Endothelial cell of hepatic sinusoid (primary cell): ENCODE results near the gene VIL1.

ENCODE experiments used
- in situ Hi-C: cut with HindIII; loops from 2 replicates; pipeline ENCODE4 v1.10.0; 2017; ENCODE audit warnings: low sequenced_read_pairs

VIL1 gene

GRCh38 chr2:218435003-218435982 is 16.4 kb downstream of the VIL1 start:
- in situ Hi-C loops = no loop called here

GRCh38 chr2:218436992-218437391 is 18.1 kb downstream of the VIL1 start:
- in situ Hi-C loops = no loop called here

GRCh38 chr2:218437969-218438368 is 19.0 kb downstream of the VIL1 start:
- in situ Hi-C loops = no loop called here

GRCh38 chr2:218438596-218438995 is 19.7 kb downstream of the VIL1 start:
- in situ Hi-C loops = no loop called here

DNA sequence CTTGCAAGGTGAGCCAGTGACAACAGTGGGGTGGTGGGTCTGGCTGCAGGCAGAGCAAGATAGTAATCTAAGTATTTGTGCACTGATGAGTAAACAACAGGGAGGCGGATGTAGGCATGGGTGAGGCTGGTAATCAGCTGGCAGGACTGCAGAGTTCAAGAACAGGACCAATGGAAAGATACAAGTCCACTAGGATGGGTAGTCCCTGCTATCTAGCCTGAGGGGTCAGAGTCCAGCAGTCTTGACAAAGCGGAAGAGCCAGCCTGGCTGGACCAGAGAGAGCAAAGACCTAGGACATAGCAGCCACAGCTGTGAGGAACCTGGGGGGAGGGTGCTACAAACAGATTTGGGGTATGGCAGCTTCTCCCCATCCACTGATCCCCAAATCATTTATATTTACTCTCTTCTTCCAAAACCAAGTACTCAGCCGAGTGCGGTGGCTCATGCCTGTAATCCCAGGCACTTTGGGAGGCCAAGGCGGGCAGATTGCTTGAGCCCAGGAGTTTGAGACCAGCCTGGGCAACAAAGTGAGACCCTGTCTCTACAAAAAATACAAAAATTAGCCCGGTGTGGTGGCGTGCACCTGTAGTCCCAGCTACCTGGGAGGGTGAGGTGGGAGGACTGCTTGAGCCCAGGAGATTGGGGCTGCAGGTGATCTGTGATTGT is 25.9 kb downstream of the VIL1 start:
- in situ Hi-C loops = no loop called here

GRCh38 chr2:218445602-218446001 is 26.7 kb downstream of the VIL1 start:
- in situ Hi-C loops = no loop called here

- in situ Hi-C loops = no loop called here
These were observed 27.6 kb downstream of the VIL1 start for GRCh38 chr2:218446547-218446946.

- in situ Hi-C loops = no loop called here
These were observed 28.1 kb downstream of the VIL1 start for GRCh38 chr2:218447072-218447471.

DNA sequence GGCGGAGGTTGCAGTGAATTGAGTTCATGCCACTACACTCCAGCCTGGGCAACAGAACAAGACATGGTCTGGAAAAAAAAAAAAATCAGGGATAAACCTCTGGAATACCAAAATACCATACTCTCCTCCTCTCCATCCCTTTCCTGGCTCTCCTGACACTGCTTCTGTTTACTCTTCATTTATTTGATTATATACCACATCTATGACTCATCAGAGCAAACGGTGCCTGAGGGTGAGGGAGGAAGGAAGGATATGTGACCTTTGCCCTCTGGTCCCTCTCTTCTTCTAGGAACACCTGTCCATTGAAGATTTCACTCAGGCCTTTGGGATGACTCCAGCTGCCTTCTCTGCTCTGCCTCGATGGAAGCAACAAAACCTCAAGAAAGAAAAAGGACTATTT is 30.0 kb downstream of the VIL1 start:
- in situ Hi-C loops = no loop called here

GRCh38 chr2:218452079-218452478 is 33.2 kb downstream of the VIL1 start:
- in situ Hi-C loops = no loop called here

GRCh38 chr2:218456849-218457248 is 37.9 kb downstream of the VIL1 start:
- in situ Hi-C loops = no loop called here

GRCh38 chr2:218458598-218458997 is 39.7 kb downstream of the VIL1 start:
- in situ Hi-C loops = no loop called here

GRCh38 chr2:218465987-218466633 is 47.2 kb downstream of the VIL1 start:
- in situ Hi-C loops = loop anchor here (5.0 kb wide), 1 partner anchor 101 kb away; the partner anchor contains the start of genes CNOT9 and USP37

- in situ Hi-C loops = no loop called here
These were observed 51.5 kb downstream of the VIL1 start for GRCh38 chr2:218470448-218470847.

DNA sequence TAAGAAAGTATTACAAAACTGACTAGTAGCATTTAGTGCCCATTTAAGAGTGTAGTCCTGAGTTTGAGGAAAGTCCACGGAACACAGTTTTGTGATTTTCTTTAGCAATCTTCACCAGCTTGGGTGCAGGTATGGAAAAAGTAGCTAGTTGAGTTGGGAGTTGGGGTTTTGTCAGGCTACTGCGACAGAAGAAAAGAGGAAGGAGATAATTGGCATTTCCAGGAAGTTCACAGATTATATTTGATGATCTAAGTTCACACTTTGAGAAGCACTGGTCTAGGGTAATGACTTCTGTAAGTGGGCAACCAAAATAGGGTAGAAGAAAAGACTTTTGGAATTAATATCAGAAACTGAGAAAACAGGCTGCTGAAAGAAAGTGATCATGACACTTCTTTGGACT is 52.1 kb downstream of the VIL1 start:
- in situ Hi-C loops = no loop called here

DNA sequence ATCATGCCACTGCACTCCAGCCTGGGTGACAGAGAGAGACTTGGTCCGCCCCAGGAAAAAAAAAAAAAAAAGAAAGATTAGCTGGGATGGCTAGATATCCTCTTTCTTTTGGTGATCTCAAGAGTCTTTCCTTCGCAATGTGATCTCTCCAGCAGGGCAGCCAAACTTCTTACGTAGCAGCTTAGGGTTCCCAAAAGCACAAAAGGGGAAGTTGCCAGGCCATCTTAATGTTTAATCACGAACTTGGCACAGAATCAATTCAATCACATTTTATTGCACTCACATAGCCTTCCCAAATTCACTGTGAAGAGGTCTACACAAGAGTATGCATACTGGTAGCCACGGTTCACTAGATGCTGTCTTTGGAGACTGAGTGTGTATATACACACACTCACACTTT is 53.1 kb downstream of the VIL1 start:
- in situ Hi-C loops = no loop called here

DNA sequence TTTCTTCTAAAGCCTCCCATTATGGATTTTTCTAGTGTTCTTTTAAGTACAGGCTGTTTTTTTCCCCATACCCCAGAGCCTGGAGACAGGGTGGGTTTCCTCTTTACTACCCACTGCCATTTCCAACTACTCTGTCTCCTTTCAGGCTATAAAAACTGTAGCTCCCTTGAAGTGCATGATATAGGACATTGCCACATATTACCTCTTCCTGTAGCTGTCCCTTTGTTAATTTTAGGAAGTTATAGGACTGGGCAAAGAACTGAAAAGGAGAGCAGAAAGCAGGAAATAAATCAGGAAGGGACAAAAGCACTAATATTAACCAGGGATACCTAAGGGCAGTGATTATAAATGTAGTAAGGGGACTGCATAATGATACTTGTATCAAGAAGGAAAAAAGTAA is 54.1 kb downstream of the VIL1 start:
- in situ Hi-C loops = no loop called here

DNA sequence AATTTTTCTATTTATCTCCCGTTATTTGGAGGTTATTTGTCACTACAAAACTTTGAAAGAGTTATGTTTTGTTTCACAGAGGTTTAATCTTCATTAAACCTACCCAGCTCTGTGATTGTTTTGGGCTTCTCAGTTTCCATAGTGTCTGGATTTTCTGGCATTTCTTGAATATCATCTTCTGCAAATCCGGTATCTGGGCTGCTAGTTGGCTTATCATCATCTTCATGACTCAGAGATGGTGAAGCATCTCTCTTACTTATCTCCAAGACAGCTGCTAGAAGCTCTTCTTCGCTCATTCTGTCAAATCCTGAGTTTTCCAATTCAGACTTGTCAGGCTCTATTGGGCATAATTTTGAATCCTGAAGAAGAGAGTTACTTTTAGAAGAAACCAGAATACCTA is 55.6 kb downstream of the VIL1 start:
- in situ Hi-C loops = no loop called here

DNA sequence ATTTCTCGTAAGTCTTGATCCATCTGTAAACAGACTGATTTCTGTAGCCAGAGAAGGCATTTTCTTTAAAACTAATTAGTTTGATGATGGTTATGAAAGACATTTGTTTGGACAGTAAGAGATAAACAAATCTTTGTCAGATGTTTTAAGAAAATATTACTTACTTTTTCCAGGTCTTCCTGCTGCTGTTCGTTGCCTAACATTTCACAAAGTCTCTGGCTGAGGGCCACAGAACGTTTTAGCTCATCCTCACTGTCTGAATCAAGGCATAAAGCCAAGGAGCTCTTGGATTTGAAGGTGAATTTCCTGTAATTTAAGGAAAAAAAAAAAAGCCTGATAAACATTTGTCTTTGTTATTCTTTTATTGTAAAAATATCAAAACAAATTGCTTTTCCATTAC is 57.8 kb downstream of the VIL1 start:
- in situ Hi-C loops = no loop called here

GRCh38 chr2:218477247-218477646 is 58.3 kb downstream of the VIL1 start:
- in situ Hi-C loops = no loop called here

DNA sequence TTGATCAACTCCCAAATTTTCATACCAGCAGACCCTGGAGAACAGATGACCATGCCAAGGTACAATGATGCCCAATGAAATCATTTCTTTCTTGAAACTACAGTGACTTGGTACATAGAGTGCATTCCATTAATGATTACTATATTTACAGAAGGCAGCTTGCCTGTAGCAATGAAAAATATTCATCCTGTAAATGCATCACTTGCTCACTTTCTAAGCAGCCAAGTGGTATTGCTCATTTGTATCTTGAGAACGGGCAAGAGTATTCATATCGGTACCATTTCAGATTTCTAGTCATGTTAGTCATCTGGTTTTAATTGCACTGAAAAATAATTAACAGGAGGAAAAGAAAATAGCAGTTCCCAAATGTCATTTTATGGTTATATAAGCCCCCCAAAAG is 59.6 kb downstream of the VIL1 start:
- in situ Hi-C loops = no loop called here

DNA sequence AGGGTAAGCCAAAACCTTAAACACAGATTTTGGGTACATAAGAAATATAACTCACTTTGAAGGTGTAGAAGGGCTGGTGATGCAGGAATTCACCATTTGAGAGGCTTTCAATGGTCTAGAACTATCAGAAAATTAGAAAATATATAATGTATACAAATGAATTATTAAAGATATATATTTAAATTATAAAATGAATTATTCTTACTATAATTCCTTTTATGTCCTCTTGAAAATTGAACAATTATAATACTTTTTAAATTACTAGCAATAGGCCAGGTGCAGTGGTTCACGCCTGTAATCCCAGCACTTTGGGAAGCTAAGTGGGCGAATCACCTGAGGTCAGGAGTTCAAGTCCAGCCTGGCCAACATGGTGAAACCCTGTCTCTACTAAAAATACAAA is 60.7 kb downstream of the VIL1 start:
- in situ Hi-C loops = no loop called here
